Neural progenitor cell (in vitro differentiated cells): ENCODE measurements around the gene NHERF1. TPM values are rescaled to one million over a fixed set of nuclear protein-coding genes. Genes with fewer than 3 reads are reported as not detected.

Experiments used
- DNase-seq: peaks from one replicate; pipeline ENCODE4 v3.0.0-alpha.2; 2016; ENCODE audit warnings: low spot score
- H2AFZ ChIP-seq: fragments of 200-600 bp; sonication (generic); replicated peaks from 2 replicates; pipeline ENCODE4 v1.6.1; 2016; ENCODE audit warnings: antibody characterized with exemption
- H3F3A ChIP-seq: fragments of 200-600 bp; sonication (generic); 2 replicates; pipeline ENCODE4 v1.6.1; 2016; ENCODE audit warnings: antibody characterized with exemption, low read depth
- H3K27ac ChIP-seq: fragments of 200-600 bp; sonication (generic); 2 replicates; pipeline ENCODE4 v1.5.1; 2016; ENCODE audit warnings: mild to moderate bottlenecking
- H3K27me3 ChIP-seq: fragments of 200-600 bp; sonication (generic); 2 replicates; pipeline ENCODE4 v1.6.1; 2016; ENCODE audit warnings: mild to moderate bottlenecking, moderate library complexity
- H3K36me3 ChIP-seq: fragments of 200-600 bp; sonication (generic); 2 replicates; pipeline ENCODE4 v1.5.1; 2016
- H3K4me1 ChIP-seq: fragments of 200-600 bp; sonication (generic); 2 replicates; pipeline ENCODE4 v1.6.1; 2016; ENCODE audit warnings: mixed run types
- H3K4me2 ChIP-seq: fragments of 200-600 bp; sonication (generic); 2 replicates; pipeline ENCODE4 v1.6.1; 2016
- H3K4me3 ChIP-seq: fragments of 200-600 bp; sonication (generic); 2 replicates; pipeline ENCODE4 v1.5.1; 2016
- H3K79me2 ChIP-seq: fragments of 200-600 bp; sonication (generic); 2 replicates; pipeline ENCODE4 v1.6.1; 2016; ENCODE audit warnings: low read depth
- H3K9ac ChIP-seq: fragments of 200-600 bp; sonication (generic); 2 replicates; pipeline ENCODE4 v1.6.1; 2016
- H3K9me3 ChIP-seq: fragments of 200-600 bp; sonication (generic); 2 replicates; pipeline ENCODE4 v1.5.1; 2016; ENCODE audit warnings: low read depth
- H4K20me1 ChIP-seq: fragments of 200-600 bp; sonication (generic); 2 replicates; pipeline ENCODE4 v1.6.1; 2016; ENCODE audit warnings: low read depth
- H3K27ac Mint-ChIP-seq: 3 replicates; pipeline ENCODE4 v1.8.0; 2021; ENCODE audit warnings: mixed read lengths
- H3K27me3 Mint-ChIP-seq: 2 replicates; pipeline ENCODE4 v1.8.0; 2022; ENCODE audit warnings: low read depth, mild to moderate bottlenecking, inconsistent platforms, moderate library complexity, mixed read lengths; ENCODE audit not compliant: insufficient read depth
- H3K36me3 Mint-ChIP-seq: 3 replicates; pipeline ENCODE4 v1.8.0; 2021; ENCODE audit warnings: mixed read lengths
- H3K4me1 Mint-ChIP-seq: 3 replicates; pipeline ENCODE4 v1.8.0; 2021; ENCODE audit warnings: mixed read lengths
- H3K4me3 Mint-ChIP-seq: 3 replicates; pipeline ENCODE4 v1.8.0; 2021; ENCODE audit warnings: mild to moderate bottlenecking, moderate library complexity, mixed read lengths
- H3K9me3 Mint-ChIP-seq: 3 replicates; pipeline ENCODE4 v1.8.0; 2020; ENCODE audit warnings: mixed read lengths
- CTCF ChIP-seq: fragments of 200-600 bp; sonication (generic); IDR thresholded peaks from 2 replicates; pipeline ENCODE4 v1.5.1; 2017; ENCODE audit warnings: antibody characterized with exemption, mild to moderate bottlenecking
- EZH2 ChIP-seq: fragments of 200-600 bp; sonication (generic); IDR thresholded peaks from 2 replicates; pipeline ENCODE4 v1.6.1; 2017; ENCODE audit warnings: antibody characterized with exemption, mild to moderate bottlenecking, moderate library complexity
- EZH2phosphoT487 ChIP-seq: fragments of 200-600 bp; sonication (generic); IDR thresholded peaks from 2 replicates; pipeline ENCODE4 v1.6.1; 2017; ENCODE audit warnings: antibody characterized with exemption
- total RNA-seq: library from RNA; depleted of rRNA; stranded (reverse); fragments of >200 nt; gene quantifications from 2 replicates; pipeline ENCODE4 v1.2.3, GENCODE V29; 2015; ENCODE audit warnings: low replicate concordance

Gene NHERF1
- total RNA-seq, 1 donor from 2014 or later: 27.1 TPM

GRCh38 chr17:74807441-74807840 lies 59.0 kb downstream of the NHERF1 start:
- Histone ChIP-seq H3K27ac (no peak overlapping the region), H3K9me3 (no peaks in the 10 kb centered on the region), H3K79me2 (no peaks in the 10 kb centered on the region), H3K36me3 (no peaks in the 10 kb centered on the region), H3K4me2 (no peak overlapping the region), H4K20me1 (peaks cover 27% of the 10 kb centered on the region), H3K27me3 (no peaks in the 10 kb centered on the region), H3F3A (no peaks in the 10 kb centered on the region), H3K9ac (no peak overlapping the region), H3K4me3 (no peak overlapping the region), H2AFZ (no peak overlapping the region), H3K4me1 (peaks cover 7% of the 10 kb centered on the region)
- Mint-ChIP-seq H3K27me3 (no peaks in the 10 kb centered on the region), H3K4me3 (no peak overlapping the region), H3K27ac (peak overlapping the region; percentile 53), H3K36me3 (peaks cover 1% of the 10 kb centered on the region), H3K4me1 (peaks cover 7% of the 10 kb centered on the region), H3K9me3 (no peaks in the 10 kb centered on the region)
- TF ChIP-seq CTCF (no peak), EZH2 (no peak), EZH2phosphoT487 (no peak)
- no peak for DNase-seq

- Histone ChIP-seq H3F3A (no peaks in the 10 kb centered on the region), H2AFZ (no peak overlapping the region), H3K36me3 (no peaks in the 10 kb centered on the region), H3K9me3 (no peaks in the 10 kb centered on the region), H3K9ac (no peak overlapping the region), H3K4me1 (peaks cover 11% of the 10 kb centered on the region), H3K4me3 (no peak overlapping the region), H3K27ac (no peak overlapping the region), H3K27me3 (no peaks in the 10 kb centered on the region), H3K79me2 (no peaks in the 10 kb centered on the region), H4K20me1 (peaks cover 32% of the 10 kb centered on the region), H3K4me2 (no peak overlapping the region)
- no peaks in the 10 kb centered on the region for H3K9me3 Mint-ChIP-seq
- no peak for TF ChIP-seq EZH2phosphoT487
- no peak for TF ChIP-seq CTCF
- no peak for TF ChIP-seq EZH2
- H3K4me3 Mint-ChIP-seq: peak overlapping the region; percentile 48
- DNase-seq: no peak
- no peaks in the 10 kb centered on the region for H3K27me3 Mint-ChIP-seq
- peak overlapping the region; percentile 53 for H3K27ac Mint-ChIP-seq
- H3K36me3 Mint-ChIP-seq: peaks cover 1% of the 10 kb centered on the region
- peaks cover 12% of the 10 kb centered on the region for H3K4me1 Mint-ChIP-seq
Measured at GRCh38 chr17:74807925-74808324, 59.5 kb downstream of the NHERF1 start.

GRCh38 chr17:74808714-74809430 lies 60.4 kb downstream of the NHERF1 start:
- H3K27ac Mint-ChIP-seq: no peak overlapping the region
- no peaks in the 10 kb centered on the region for H3K79me2 ChIP-seq
- peaks cover 14% of the 10 kb centered on the region for H3K4me1 Mint-ChIP-seq
- TF ChIP-seq EZH2phosphoT487 (no peak), CTCF (no peak)
- no peaks in the 10 kb centered on the region for H3K27me3 ChIP-seq
- H3K9ac ChIP-seq: no peak overlapping the region
- no peaks in the 10 kb centered on the region for H3F3A ChIP-seq
- no peaks in the 10 kb centered on the region for H3K27me3 Mint-ChIP-seq
- no peak overlapping the region for H2AFZ ChIP-seq
- peaks cover 35% of the 10 kb centered on the region for H4K20me1 ChIP-seq
- H3K4me1 ChIP-seq: peaks cover 15% of the 10 kb centered on the region
- no peak for DNase-seq
- H3K4me3 Mint-ChIP-seq: no peak overlapping the region
- H3K4me2 ChIP-seq: no peak overlapping the region
- H3K9me3 Mint-ChIP-seq: no peaks in the 10 kb centered on the region
- no peaks in the 10 kb centered on the region for H3K9me3 ChIP-seq
- H3K27ac ChIP-seq: no peak overlapping the region
- no peak overlapping the region for H3K4me3 ChIP-seq
- peaks cover 1% of the 10 kb centered on the region for H3K36me3 Mint-ChIP-seq
- no peaks in the 10 kb centered on the region for H3K36me3 ChIP-seq
